NCI-H187 (cell line): Measurements from ENCODE around the gene ZNF2.

Source experiments
- DNase-seq, 2 experiments: peaks; one replicate each; lab custom pipeline; 2025; lab: John Stamatoyannopoulos, UW

Gene ZNF2

GRCh38 chr2:95206096-95206495, 40.5 kb downstream of the ZNF2 start:
- no peak for DNase-seq

- peak; percentile 49 to 69 for DNase-seq
These were observed 41.7 kb downstream of the ZNF2 start, which contains the start of gene ZNF892 for GRCh38 chr2:95207111-95207961. Gene ZNF892, plus strand, starts transcription at chr2:95207521. Its CDS starts 295 bp downstream, at chr2:95207816.

- DNase-seq: no peak
These were observed 42.5 kb downstream of the ZNF2 start for GRCh38 chr2:95208106-95208505.

- DNase-seq: no peak
These were observed 49.5 kb downstream of the ZNF2 start for GRCh38 chr2:95215018-95215612.

- no peak for DNase-seq
These were observed 54.8 kb downstream of the ZNF2 start for GRCh38 chr2:95220449-95220848.

GRCh38 chr2:95225658-95226057, 60.0 kb downstream of the ZNF2 start:
- DNase-seq: no peak

- peak in 1 of 2 experiments; percentile 9 for DNase-seq
These were observed 66.1 kb downstream of the ZNF2 start for GRCh38 chr2:95231723-95232122.

GRCh38 chr2:95232232-95232631, 66.6 kb downstream of the ZNF2 start:
- no peak for DNase-seq
